ENCODE data around the gene PPM1H.
"Not testable (repeated sequence)": the region's sequence is repeated elsewhere in the genome, so short reads cannot be mapped to it uniquely, and the experiment has no call there.

The PPM1H gene

DNA sequence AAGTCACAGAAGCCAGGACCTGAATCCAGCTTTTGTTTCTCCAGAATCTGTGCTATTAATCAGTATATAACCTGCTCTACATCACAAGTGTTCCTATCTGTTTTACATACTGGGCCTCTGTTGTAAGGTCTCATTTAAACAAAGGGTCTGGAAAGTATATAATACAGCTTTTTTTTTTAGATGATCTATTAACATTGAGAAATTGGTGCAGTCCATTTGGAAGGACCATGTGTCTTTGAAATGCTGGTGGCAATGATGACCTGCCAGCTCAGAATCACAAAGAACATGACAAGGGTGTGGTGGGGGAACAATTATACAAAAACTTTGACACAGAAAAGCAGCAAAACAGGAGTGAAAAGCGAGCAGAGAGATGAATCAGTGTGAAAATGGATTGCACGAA, 164.6 kb downstream of the PPM1H start:
- DNase-seq (ENCODE audit: low read depth in 3 of 3): no peak

DNA sequence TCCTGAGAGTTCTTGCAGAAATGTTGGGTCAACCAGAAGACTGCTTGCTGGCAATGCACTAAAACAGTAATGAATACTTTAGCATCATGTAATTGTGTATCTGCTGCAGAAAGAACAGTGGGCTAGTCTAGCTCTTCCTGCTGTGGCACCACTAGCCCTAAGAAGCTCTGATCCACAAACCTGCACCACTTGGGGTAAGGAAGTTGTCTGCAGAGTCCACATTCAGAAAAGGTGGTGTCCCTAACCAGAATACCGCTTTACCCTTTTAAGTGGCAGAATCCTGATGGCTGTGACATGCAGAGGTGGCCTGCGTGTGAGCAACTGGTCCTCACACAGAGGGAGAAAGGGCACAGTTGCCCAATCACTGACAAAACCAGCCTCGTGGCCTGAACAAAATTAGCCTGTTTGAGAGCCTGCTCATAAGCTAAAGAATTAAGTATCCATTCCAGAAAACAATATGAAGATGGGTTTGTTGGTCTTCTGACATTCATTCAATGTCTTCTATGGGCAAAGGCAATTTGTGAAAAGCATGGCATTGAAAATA, 165.8 kb downstream of the PPM1H start:
- no peak for DNase-seq (ENCODE audit: low read depth in 3 of 3)

DNA sequence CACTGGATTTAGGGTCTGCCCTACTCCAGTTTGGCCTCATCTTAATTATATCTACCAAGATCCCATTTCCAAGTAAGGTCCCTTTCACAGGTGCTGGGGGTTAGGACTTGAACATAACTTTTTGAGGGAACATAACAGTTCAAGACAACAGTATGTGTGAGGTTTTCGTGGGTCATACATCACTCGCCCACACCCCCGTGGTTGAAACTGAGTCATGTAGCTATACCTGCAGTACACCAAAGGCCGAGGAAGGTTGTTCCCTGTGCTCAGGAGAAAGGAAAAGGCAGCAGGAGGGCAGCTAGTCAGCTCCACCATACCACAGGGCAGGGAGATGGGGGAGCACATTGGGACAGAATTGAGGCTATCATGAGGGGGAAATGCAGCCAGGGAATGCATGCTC, 167.0 kb downstream of the PPM1H start:
- peak; percentile 14 to 32 (median 32) for DNase-seq (ENCODE audit: low read depth in 3 of 3)

DNA sequence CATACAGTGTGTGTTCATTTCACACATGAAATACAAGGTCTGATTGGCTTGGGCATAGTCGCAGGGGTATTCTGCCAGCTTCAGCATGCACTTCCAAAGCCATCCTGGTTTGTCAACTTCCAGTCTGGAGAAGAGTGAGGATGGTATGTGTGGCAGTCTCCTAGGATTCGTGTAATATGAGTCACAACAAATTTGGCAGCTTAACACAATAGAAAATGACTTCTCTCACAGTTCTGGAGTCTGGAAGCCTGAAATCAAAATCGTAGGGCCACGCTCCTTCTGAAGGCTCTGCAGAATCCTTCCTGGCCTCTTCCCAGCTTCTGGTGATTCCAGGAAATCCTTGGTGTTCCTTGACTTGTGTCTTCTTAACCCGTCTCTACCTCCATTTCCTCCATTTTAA, 167.5 kb downstream of the PPM1H start:
- DNase-seq (ENCODE audit: low read depth in 3 of 3): no peak

DNA sequence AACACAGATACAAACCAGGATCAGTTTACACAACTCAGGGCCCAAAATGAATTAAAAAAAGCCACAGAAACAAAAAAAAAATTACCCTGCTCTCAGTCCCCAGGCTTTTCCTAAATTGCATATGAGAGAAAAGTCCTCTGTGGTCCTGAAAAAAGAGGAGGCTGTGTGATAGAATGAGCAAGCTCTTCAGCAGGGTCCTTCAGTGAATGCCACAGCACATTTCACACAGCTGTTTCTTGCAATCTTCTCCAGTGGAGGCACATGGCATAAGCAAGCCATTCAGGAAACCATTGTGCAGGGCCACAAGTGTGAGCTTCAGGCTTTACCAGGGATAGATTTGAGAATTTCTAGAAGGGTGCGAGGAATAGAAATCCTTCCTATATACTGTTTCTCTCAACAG, 168.5 kb downstream of the PPM1H start:
- no peak for DNase-seq (ENCODE audit: low read depth in 3 of 3)

DNA sequence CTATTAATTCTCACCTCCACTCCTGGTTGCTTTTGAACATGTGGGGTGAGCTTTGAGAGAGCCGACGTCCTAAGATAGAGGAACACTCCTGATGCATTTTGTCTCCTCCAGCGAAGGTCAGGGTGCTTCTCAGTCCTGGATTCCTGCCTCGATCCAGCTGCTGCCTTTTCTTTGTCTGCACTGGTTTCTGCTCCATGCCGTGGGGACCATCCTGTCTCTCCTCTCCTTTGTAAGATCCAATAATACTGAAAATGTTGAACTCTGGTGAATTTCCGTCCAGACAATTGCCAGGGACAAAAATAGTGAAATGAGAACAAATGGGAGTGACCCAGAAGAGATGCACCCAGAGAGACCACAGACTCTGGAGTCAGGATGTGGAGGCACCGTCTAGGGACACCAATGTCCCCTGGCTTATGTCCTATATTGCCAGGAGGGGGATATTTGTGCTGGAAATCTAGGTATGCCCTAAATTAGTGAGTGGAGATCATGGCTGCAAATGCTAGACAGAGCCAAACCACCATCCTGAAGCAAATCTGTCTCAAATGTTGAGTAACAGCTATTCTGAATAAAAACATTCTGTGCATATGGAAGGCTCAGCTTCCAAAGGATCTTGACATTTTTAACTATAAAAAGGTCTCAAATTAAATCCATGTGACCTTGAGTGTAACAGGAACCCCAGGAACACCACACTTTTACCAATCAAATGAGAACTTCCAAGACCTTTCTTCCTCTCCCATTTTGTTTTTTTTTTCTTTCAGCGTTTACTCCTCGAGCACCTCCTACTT, 170.9 kb downstream of the PPM1H start:
- DNase-seq (ENCODE audit: low read depth in 3 of 3): no peak

DNA sequence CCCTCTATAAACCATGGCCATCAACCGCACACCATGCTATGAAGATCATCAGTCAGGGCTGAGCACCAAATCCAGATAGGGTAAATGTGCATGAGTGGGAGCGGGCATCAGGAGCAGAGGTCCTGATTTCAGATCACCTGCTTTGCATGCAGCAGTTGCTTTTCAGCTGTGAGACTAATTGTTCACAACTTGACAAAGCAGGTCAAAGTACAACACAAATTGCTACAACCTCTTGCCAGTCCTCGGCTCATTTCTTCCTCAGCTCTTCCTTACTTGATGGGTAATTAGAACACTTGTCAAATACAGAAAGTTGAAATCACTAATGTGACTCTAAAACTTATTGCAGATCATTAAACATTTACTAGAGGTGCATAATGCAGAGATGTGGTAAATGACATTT, 171.6 kb downstream of the PPM1H start:
- no peak for DNase-seq (ENCODE audit: low read depth in 3 of 3)

DNA sequence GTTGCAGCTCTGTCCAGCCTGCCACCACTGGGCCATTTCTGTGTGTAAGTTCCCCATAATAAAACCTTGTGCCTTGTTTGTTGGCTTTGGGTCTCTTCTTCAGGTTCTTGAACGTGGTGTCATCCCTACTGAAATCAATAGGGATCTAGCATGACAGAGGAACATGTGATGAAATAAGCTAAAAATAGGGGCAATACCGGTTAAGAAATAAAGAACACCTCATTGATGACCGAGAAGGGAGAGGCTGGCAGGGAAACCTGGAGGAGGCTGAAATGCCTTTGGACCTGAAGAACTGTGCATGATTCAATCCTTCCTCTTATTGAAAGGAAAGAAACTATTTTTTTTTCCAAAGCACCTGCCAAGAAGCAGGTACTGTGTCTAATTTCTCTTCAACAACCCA, 172.3 kb downstream of the PPM1H start:
- DNase-seq (ENCODE audit: low read depth in 3 of 3): no peak

DNA sequence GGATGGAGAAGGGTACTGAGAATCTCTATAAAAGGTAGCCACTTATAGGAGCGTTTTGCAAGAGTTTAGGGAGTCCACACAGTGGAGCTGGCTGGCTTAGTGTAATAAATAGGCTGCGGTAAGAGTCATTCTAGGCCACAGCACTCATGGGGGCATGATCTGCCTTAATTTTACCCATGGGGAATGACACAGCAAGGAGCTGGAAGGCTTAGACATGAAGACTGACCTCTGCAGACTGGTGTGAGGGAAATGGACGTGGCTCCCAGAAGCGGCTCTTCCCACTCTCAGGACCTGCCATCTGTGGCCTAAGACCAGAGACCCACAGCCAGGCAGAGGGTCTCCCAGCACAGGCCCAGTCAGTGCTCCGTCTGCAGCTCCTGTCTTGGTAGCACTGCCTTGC, 173.3 kb downstream of the PPM1H start:
- DNase-seq (ENCODE audit: low read depth in 3 of 3): no peak

DNA sequence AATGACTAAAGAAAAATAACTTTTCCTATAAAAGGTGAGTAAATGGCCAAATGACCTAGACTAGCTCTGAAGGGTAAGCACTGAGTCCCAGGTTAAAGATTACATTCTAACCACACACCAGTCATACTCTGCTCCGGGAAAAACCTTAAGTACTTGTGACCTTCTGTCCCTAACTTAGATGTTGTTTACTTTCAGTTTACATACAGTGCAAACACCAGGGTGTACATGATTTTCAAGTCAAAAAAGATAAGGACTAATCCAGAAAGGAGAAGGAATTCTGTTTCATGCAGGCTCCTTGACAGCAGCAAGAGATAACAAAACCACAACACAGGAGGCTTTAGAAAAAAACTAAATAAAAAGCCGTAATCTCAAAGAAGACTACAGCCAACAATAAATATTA, 174.2 kb downstream of the PPM1H start:
- no peak for DNase-seq (ENCODE audit: low read depth in 3 of 3)

DNA sequence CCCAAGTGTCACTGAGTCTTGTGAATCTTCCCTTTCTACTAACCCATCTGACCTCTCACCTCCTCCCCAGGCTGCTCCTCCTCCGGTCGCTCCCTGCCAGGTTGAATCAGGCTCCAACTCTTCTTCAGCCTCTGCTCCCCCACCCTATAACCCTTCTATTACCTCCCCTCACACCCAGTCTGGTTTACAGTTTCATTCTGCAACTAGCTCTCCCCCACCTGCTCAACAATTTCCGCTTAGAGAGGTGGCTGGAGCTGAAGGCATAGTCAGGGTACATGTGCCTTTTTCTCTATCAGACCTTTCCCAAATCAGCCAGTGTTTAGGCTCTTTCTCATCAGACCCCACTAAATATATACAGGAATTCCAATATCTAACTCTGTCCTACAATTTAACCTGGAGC, 174.6 kb downstream of the PPM1H start:
- DNase-seq (ENCODE audit: low read depth in 3 of 3): not testable (repeated sequence)

DNA sequence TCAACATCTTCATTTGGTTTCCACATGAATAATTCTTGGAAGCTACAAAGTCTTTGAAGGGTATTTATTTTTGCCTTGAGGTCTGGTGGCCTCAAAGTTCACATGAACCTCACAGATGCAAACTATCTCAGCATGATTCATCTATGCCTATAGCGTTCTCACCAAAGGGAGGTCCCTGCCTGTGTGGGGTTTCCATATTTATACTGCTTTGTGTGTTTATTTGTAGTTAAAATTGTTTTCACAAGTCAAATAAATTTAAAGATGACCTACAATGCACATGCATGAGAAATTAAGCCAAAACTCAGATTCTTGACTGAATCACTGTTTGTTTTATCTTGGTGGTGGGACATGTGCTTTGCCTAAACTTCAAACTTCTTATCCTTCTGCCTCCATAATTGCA, 176.7 kb downstream of the PPM1H start:
- no peak for DNase-seq (ENCODE audit: low read depth in 3 of 3)

DNA sequence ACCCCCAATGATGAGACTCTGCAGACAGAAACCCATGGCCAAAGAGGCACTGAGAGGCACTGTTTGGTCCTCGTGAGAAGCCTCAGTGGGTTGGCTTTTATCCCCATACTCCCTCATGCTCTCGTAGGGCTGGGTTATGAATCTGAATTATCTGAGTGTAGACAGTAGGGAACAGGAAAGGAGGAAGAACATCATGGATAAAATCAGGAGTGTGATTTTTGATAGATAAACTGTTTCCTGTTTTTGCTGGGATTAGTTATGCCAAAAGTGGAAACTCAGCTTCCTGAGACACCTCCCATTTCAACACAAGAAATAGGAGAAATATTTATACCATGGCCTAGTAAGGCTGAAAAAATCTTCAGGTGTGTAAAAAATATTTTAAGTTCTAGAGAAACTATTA, 177.9 kb downstream of the PPM1H start:
- no peak for DNase-seq (ENCODE audit: low read depth in 3 of 3)

DNA sequence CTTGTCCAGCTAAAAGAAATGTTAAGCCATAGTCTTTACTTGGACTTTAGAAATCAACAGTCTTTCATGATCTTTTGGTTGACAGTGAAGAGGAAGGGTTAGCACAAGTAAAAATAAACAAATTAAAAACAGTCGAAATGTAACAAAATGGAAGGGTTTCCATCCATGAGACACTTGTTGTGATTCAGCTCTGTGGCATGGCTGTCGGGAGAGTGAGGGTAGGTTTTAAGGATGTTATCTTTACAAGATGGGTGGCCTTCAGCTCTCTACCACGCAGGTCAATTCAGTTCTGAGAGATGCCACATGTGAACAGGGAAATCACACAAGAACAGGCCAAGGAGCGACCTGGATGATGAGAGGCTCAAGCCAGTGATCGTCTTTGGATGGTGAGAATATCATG, 180.2 kb downstream of the PPM1H start:
- DNase-seq (ENCODE audit: low read depth in 3 of 3): no peak

DNA sequence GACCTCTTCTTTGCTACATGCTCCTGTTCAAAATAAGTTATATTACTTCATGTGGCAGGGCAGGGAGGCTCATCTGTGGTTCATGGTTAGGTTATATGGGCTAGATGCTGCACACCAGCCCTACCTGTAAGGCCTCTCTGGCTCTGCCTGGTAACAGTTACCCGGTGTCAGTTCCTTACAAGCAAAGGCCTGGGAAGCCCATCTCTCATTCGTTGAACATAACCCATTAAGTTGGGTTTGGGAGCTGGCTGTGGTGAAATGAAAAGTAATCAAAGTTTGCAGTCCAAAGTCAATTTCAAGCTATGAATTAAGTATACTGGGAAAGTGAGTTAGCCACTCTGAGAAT, 183.2 kb downstream of the PPM1H start:
- DNase-seq (ENCODE audit: low read depth in 3 of 3): no peak

DNA sequence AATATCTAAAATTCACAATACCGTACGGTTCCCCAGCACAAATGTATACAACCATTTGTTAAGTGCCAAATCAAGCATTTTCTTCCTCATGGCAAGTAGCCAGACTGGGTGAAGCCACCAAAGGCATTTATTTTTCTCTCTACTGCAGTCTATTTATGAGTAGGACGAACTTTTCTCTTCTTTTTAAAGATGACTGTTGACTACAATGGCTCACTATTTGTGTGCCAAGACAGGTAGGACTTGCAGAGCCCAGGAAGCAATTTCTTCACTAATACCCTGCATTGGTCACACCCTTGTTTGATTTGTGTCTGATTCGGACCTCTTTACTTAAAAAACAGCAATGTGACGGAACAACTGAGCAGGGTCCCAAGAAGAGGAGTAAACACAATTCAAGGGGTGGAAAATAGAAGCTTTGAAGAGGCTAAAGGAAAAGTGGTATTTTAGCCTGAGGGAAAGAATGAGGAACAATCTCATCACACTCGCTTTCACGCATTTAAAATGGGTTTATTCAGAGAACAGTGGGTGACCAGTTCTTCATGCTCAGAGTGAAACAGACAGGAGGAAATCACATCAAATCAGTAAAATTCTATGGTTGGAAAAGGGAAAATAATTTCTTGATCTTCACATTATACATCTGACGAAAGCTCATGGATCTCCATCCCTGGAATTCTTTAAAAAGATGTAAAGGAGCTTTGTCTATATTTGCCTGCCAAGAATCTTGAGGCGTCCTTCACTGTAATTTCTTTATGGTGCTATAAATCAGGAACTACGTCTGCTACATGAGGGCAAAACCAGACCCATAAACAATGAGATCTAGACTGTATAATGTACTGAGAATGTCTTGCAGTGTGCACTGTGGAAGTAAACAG, 183.8 kb downstream of the PPM1H start:
- DNase-seq (ENCODE audit: low read depth in 3 of 3): no peak

DNA sequence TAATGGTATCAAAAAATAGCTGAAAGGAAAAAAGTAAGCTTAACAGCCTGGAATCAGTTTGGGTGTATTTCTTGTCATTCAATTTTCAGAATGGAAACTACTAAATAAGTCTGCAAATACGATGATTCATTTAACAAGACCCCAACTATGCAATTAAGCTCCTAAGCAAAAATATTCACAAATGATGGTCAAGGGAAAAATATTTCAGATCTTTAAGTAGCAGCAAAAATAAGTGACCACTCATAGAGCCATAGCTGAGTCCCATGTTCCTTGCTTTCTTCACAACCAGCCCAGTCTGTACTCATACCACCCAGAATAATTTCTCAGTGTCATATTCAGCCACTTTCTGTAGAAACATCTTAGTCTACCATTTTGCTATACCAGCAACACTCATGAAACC, 185.4 kb downstream of the PPM1H start:
- DNase-seq (ENCODE audit: low read depth in 3 of 3): no peak

DNA sequence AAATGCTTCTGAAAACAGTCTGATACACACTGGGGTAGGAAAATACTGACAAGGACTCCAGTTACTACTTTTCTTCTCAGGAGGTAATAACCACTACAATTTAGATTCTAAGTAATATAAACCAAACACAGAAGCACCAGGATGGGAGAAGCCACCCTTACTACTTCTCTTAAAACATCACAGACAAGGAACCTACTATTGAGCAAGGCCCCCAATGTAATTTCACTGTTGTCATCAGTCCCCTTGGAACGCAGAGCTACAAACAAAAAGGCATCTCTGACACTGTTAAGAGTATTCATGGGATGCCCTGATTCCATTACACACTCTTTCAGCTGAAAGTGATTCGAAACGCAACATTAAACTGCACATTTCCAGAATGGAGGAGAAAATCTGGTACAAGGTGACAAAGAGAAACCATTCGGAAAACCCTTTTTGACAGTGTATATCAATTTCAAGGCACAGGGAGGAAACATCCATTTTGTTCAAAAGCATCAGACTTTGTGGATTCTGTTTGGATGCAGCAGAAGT, 185.9 kb downstream of the PPM1H start:
- no peak for DNase-seq (ENCODE audit: low read depth in 3 of 3)

DNA sequence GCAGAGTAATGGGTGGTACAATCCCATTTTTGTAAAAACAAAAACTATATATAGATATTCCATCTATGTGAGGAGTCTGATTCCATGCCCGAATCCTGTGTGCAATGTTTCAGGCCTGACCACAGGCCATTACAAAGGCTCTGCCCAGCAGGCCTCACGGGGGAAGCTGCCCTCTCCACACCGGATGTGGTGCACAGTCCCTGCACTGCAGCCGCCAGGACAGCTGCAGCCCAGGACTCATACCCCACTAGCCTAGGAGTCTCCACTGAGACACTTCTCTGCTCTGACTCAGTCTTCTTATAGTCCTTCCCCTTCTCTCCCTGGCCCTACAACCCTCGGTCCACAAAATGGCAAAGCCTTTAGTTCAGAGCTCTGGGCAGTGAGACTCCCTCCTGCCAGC, 190.4 kb downstream of the PPM1H start:
- no peak for DNase-seq (ENCODE audit: low read depth in 3 of 3)

DNA sequence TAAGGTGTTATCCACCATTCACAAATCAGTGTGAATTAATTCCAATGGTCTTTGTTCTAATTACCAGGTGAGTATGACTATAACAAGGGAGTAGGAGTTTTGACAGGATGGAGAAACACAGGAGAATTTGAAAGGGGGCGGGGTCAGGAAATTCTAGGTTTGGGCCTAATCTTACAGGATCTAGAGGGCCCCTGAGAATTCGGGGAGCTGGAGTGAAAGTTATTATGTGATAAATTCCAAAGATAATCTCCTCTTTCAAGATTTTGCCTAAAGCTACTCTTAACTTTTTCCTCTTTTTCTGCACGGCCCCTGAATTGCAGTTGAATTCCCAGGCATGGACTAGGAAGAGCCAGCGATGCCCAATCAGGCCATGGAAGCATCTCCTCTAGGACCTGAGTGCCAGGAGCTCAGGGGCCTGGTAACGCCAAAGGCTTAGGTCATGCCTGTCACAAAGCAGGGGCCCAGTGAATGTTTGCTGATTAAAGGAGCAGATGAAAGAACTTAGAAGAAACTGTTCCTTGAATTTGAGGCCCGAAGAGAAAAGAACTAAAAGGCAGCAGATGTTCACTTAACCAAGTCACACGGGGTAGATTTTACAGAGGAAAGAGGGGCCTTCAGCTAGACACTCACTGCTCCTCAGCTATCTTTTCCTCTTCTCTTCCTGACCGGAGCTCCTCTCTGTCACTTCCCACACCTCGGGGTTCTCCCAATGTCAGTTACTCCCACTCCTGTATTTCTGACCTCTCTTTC, 195.5 kb downstream of the PPM1H start:
- DNase-seq (ENCODE audit: low read depth in 3 of 3): no peak

DNA sequence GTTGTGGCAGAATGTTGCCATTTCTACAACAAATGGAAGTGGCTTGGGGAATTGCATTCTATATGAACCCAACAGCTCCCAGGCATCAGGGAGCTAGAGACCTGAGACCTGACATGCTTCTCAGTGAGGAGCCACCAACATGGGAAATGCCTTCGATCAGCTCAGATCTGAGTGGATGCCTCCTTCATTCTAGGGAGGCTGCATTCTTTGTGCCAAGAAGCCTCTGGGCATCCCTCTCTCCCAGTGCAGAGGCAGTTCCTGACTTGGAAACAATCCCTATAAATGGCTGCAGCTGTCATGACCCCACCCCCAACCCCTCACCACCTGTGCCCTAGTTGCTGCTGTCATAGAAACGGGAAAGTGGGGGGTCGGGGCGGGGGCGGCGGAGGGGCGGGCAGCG, 196.3 kb downstream of the PPM1H start:
- DNase-seq (ENCODE audit: low read depth in 3 of 3): no peak

DNA sequence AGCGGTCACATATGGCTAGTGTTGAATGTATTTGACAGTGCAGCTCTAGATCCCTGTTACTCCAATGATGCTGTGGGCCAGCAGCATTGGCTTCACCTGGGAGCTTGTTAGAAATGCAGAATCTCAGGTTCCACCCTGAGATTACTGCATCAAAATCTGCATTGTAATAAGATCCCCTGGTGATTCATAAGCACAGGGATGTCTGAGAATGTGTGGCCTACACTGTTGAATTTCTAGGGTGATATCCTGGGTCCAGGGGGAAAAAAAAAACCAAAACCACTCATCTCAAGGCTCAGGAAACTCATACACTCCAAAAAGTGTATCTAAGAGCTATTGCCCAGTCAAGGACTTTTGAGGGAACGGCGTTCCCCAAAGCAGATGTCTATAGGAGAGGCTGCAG, 196.8 kb downstream of the PPM1H start:
- no peak for DNase-seq (ENCODE audit: low read depth in 3 of 3)

Measured in stimulated activated CD4-positive, alpha-beta T cell treated with anti-CD3 and anti-CD28 coated beads, TNF-alpha, amount 100 ng/mL, for 48 hours (primary cell).